Measurements from ENCODE around the gene RAB7A. TPM values are rescaled to one million over a fixed set of nuclear protein-coding genes. Genes with fewer than 3 reads are reported as not detected.
"Not testable (repeated sequence)": the region's sequence is repeated elsewhere in the genome, so short reads cannot be mapped to it uniquely, and the experiment has no call there.

RAB7A gene
- total RNA-seq, 4 donors from 2014 or later = 98.9 to 114 (median 110) TPM

DNA sequence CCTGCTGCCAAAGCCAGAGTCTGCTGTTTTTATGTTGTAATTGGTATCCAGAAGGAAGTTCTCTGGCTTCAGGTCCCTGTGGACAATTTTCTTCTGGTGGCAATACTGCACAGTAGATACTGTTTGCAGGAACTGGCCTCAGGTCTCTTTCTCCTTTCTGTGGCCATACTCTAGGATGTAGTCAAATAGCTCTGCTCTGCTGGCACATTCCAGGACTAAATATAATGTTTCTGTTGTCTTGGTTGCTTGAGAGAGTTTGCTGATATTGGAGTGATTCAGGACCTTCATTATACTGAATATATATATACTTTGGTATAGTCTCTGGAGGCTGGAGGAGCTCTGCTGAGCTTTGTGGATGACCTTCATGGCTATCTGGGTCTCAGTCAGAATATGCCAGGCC, 23.1 kb downstream of the RAB7A start:
- Histone ChIP-seq H3K9me3 (no peaks in the 10 kb centered on the region), H3K4me3 (replicated peaks in 1 of 3) (no peak overlapping the region), H3K27ac (no peak overlapping the region), H3K27me3 (no peaks in the 10 kb centered on the region), H3K4me1 (peaks cover 7 to 18% of the 10 kb centered on the region in 2 donors), H3K36me3 (no peaks in the 10 kb centered on the region)
- no peak for DNase-seq
- no peak for TF ChIP-seq POLR2A (IDR thresholded peaks at IDR 0.05)
- TF ChIP-seq, protein P1, sequence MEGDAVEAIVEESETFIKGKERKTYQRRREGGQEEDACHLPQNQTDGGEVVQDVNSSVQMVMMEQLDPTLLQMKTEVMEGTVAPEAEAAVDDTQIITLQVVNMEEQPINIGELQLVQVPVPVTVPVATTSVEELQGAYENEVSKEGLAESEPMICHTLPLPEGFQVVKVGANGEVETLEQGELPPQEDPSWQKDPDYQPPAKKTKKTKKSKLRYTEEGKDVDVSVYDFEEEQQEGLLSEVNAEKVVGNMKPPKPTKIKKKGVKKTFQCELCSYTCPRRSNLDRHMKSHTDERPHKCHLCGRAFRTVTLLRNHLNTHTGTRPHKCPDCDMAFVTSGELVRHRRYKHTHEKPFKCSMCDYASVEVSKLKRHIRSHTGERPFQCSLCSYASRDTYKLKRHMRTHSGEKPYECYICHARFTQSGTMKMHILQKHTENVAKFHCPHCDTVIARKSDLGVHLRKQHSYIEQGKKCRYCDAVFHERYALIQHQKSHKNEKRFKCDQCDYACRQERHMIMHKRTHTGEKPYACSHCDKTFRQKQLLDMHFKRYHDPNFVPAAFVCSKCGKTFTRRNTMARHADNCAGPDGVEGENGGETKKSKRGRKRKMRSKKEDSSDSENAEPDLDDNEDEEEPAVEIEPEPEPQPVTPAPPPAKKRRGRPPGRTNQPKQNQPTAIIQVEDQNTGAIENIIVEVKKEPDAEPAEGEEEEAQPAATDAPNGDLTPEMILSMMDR (IDR thresholded peaks at IDR 0.05) = no peak
- intact Hi-C loops (cut with DNase I) = no loop called here

DNA sequence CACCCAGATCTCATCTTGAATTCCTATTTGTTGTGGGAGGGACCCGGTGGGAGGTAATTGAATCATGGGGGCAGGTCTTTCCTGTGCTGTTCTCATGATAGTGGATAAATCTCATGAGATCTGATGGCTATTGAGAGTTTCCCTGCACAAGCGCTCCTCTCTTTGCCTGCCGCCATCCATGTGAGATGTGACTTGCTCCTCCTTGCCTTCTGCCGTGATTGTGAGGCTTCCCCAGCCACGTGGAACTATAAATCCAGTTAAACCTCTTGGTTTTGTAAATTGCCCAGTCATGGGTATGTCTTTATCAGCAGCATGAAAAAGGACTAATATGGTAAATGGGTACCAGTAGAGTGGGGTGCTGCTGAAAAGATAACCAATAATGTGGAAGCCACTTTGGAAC, 23.6 kb downstream of the RAB7A start:
- 75 to 96% methylated on average over 5 of the region's 5 CpGs for WGBS, 2 donors
- H3K27me3 ChIP-seq; H3K27ac ChIP-seq; H3K36me3 ChIP-seq; H3K9me3 ChIP-seq; DNase-seq; H3K4me3 ChIP-seq (replicated peaks in 1 of 3); intact Hi-C loops (cut with DNase I): not testable (repeated sequence)
- peaks cover 7 to 18% of the 10 kb centered on the region in 2 donors for H3K4me1 ChIP-seq

DNA sequence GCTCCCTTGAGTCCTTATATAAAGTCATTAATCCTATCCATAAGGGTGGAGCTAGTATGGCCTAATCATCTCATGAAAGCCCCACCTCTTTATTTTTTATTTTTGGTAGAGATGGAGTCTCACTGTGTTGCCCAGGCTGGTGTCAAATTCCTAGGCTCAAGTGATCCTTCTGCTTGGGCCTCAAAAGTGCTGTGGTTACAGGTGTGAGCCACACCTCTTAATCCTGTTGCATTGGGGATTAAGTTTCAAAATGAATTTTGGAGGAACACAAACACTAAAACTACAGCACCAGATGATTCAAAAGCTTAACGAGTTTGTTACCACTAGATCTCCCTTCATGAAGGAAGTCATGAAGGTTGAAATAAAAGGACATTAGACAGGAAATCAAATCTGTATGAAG, 27.7 kb downstream of the RAB7A start:
- no peak for DNase-seq
- Histone ChIP-seq H3K27ac (no peak overlapping the region), H3K9me3 (no peaks in the 10 kb centered on the region), H3K4me1 (peaks cover 12 to 23% of the 10 kb centered on the region in 2 donors), H3K4me3 (replicated peaks in 1 of 3) (no peak overlapping the region), H3K36me3 (no peaks in the 10 kb centered on the region), H3K27me3 (no peaks in the 10 kb centered on the region)
- intact Hi-C loops (cut with DNase I) = no loop called here
- 88 to 91% methylated on average over 1 of the region's 1 CpG for WGBS, 2 donors
- TF ChIP-seq, protein P1 (IDR thresholded peaks at IDR 0.05) = no peak
- TF ChIP-seq POLR2A (IDR thresholded peaks at IDR 0.05) = no peak

DNA sequence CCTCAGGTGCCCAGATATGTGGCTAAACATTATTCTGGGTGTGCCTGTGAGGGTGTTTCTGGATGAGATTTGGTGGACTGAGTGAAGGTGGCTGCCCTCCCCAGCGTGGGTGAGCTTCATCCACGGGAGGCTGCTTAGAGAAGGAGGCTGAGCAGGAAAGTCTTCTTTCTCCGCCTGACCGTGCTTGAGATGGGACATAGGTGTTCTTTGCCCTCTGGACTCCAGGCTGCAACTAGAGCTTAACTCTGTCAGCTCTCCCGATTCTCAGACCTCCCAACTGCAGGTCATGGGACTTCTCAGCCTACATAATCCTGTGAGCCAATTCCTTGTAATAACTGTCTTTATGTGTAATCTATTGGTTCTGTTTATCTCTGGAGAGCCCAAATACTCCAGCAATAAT, 34.1 kb downstream of the RAB7A start:
- no peaks in the 10 kb centered on the region for H3K27me3 ChIP-seq
- peaks cover 42 to 51% of the 10 kb centered on the region in 2 donors for H3K4me1 ChIP-seq
- intact Hi-C loops (cut with DNase I) = no loop called here
- DNase-seq = no peak
- H3K27ac ChIP-seq = peak overlapping the region in 2 of 3 donors; percentile 52
- whole genome bisulfite sequencing, 2 donors = 83 to 85% methylated on average over 5 of the region's 5 CpGs
- TF ChIP-seq, protein P1 (IDR thresholded peaks at IDR 0.05) = no peak
- TF ChIP-seq POLR2A (IDR thresholded peaks at IDR 0.05) = no peak
- no peaks in the 10 kb centered on the region for H3K36me3 ChIP-seq
- no peaks in the 10 kb centered on the region for H3K9me3 ChIP-seq
- H3K4me3 ChIP-seq (replicated peaks in 1 of 3) = no peak overlapping the region

DNA sequence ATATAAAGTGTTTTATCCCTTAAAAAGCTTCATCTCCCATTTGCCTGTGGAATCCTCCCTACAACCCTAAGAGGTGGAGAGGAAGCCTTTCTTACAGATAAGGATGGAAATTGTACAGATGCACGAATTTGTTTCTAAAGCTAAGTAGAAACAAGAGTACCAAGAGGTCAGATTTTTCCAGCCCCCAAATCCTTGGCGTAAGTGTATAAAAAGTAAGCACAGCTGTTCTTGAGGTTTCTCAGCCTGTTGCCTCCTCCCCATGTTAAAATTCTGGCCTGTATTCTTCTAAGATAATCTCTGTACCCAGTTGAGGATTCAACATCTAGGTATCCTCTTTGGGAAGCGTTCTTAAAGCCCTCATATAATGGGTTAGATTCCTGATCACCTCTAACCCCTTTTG, 34.9 kb downstream of the RAB7A start:
- peak overlapping the region in 2 of 3 donors; percentile 52 for H3K27ac ChIP-seq
- no peak for TF ChIP-seq POLR2A (IDR thresholded peaks at IDR 0.05)
- TF ChIP-seq, protein P1 (IDR thresholded peaks at IDR 0.05) = no peak
- no peaks in the 10 kb centered on the region for H3K36me3 ChIP-seq
- no peaks in the 10 kb centered on the region for H3K27me3 ChIP-seq
- DNase-seq = no peak
- 78 to 82% methylated on average over 3 of the region's 3 CpGs for WGBS, 2 donors
- no peak overlapping the region for H3K4me3 ChIP-seq (replicated peaks in 1 of 3)
- no peaks in the 10 kb centered on the region for H3K9me3 ChIP-seq
- H3K4me1 ChIP-seq = peaks cover 42 to 51% of the 10 kb centered on the region in 2 donors
- intact Hi-C loops (cut with DNase I) = no loop called here

DNA sequence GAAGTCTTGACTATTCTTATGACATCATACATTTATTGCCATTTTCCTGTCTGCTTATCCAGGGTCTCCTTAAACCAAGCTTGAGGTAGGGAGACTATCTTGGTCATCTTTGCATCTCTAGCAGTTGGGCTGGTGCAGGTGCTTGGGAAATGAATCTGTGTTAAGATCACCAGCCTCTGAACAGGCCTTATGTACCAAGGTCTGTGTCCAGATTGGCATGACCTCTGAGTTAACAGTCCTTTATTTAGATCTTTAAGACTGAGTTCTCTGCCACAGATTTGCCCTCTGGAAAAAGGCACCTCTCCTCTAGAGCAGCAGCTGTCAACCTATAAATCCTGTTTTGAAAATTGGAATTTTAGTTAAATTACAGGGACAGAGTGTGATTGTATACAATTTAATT, 35.4 kb downstream of the RAB7A start:
- Histone ChIP-seq H3K36me3 (no peaks in the 10 kb centered on the region), H3K4me3 (replicated peaks in 1 of 3) (no peak overlapping the region), H3K9me3 (no peaks in the 10 kb centered on the region), H3K27ac (peak overlapping the region in 2 of 3 donors; percentile 52), H3K4me1 (peaks cover 42 to 51% of the 10 kb centered on the region in 2 donors), H3K27me3 (no peaks in the 10 kb centered on the region)
- intact Hi-C loops (cut with DNase I) = no loop called here
- TF ChIP-seq POLR2A (IDR thresholded peaks at IDR 0.05) = no peak
- TF ChIP-seq, protein P1 (IDR thresholded peaks at IDR 0.05) = no peak
- DNase-seq = no peak

Data from thyroid gland (tissue), 4 donors.